ENCODE results near the gene COBL.

Gene COBL

GRCh38 chr7:51071427-51071826 is 245.2 kb downstream of the COBL start:
- no peak for FAIRE-seq

- FAIRE-seq: no peak
These were observed 246.5 kb downstream of the COBL start for GRCh38 chr7:51070151-51070550.

GRCh38 chr7:51069411-51070083 is 247.1 kb downstream of the COBL start:
- FAIRE-seq: no peak

DNA sequence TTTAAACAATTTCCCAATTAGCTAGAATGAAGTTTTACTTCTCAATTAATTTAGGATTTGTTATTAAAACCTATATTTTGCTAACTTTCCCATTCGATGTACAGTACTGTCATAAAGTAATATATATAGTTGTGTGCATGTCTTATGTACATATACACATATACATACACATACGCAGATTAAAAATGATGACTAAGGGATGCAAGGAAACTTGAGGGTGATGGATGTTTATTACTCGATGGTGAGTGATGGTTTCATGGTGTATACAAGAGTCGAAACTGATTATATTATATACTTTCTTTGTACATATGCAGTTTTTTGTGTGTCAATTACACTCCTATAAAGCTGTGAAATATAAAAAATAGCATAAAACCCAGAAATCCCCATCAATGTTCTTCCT is 248.2 kb downstream of the COBL start:
- no peak for FAIRE-seq

DNA sequence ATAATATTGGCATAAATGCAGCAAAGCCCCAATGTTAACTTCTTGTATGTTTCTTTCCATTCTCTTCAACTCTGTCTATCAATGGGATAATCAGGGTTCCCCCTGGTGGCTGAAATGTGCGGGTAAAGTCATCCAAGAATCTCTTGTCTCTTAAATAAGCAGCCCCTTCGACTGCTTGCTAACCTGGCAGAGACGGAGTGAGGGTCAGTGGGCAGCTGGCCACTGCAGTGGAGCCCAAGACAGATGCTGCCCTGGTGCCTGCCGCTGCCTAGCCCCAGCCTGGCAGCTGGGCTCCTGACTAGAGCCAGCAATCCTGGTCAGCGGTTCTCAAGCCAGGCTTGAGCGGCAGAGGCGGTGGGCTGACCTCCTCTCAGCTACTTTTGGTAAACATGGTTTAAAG is 248.9 kb downstream of the COBL start:
- FAIRE-seq: no peak

GRCh38 chr7:51067258-51067657 is 249.4 kb downstream of the COBL start:
- FAIRE-seq: no peak

DNA sequence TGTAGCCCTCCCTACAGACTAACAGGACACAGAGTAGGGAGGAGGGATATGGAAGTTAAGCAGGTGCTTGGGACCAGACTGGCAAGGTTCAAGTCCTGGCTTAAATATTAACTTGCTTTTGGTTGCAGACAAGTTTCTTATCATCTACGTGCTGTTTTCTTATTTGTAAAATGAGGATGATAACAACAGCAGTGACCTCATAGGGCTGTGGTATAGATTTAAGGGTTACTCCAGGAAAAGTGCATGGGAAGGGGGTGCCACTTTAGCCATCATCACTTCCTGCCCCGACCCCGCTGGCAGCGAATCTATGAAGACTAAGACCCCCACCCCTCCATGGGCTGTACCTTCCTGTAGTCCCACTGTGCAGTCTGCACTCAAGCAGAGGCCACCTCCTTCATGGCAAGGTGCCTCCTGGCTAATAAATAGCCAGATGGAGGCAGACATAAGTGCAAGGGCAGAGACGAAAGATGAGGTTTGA is 250.2 kb downstream of the COBL start:
- FAIRE-seq: no peak

GRCh38 chr7:51065766-51066165 is 250.8 kb downstream of the COBL start:
- FAIRE-seq: no peak

DNA sequence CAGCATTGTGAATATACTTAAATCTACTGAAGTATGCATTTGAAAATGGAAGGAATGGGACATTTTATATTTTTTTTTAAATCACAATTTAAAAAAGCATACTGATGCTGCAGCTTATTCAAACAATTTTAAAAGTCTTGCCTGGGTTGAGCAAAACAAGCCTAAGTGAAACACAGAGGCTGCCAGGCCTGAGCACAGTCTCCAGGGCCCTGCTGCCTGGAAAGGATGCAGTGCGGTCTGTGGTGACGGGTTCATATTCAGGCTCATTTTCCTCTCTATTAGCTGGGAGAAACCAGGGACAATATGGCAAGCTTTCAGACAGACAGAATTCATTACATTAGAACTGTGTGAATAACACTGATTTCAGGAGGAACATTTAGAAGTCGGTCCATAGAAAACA is 251.9 kb downstream of the COBL start:
- FAIRE-seq: no peak

DNA sequence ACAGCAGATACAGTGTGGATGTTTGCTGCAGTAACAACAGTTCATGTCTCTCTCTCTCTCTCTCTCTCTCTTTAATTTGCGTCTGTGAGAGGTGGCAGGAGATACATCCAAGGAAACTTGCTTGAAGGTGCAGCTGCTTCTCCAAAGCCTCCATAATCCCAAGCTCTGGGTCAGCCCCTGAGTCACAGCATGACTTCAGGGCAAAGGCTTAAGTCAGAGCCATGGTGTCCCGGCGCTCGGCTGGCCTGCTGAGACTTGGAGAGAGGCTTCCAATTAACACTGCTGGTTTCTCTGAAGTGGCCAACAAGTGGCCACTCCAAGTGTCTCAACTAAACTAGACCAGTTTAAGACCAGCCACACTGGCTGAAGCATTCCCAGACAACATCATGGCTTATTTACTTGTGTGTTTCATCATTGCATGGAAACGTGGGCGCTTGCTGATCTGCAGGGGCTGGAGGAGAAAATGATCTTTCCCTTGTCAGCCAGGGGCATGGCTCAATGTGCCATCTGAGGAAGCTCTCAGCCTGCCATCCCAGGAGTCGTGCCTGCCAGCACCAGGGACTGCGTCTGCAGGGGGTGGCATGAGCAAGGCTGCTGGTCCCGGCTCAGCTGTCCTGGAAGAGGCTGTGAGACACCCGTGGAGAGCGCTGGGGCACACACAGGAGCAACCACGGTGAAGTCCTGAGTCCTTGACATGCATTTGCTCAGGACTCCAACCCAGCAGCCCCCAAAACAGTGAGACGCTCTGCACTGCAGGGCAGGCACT is 254.2 kb downstream of the COBL start:
- no peak for FAIRE-seq

GRCh38 chr7:51060536-51060935 is 256.1 kb downstream of the COBL start:
- FAIRE-seq: no peak

DNA sequence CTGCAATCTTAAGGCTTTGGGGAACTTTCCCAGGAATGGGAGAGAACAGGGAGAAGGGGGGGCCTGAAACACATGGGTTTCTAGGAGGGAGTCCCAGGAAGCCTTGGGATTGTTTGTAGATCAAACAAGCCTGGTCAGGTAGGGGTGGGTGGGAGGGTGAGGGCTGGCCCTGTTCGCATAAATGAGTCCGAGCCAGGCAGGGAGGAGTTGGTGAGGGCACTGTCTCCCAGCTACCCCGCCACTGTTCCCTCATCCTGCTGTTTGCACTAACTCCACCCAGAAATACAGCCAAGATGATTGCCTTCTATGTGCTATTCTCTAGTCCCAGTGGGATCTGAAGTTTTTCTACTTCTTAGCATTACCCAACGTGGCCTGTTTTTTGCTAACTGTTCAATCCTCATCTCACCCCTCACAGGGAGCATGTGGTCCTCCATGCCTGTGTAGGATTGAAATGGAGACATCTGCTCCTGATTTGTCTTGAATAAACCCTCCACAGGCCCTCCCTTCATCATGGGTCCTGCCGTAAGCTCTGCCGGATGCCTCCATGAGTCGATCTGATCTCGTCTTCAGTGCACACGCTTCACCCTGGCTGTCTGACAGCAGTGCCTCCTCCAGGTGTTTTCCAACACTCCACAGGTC is 257.0 kb downstream of the COBL start:
- no peak for FAIRE-seq

DNA sequence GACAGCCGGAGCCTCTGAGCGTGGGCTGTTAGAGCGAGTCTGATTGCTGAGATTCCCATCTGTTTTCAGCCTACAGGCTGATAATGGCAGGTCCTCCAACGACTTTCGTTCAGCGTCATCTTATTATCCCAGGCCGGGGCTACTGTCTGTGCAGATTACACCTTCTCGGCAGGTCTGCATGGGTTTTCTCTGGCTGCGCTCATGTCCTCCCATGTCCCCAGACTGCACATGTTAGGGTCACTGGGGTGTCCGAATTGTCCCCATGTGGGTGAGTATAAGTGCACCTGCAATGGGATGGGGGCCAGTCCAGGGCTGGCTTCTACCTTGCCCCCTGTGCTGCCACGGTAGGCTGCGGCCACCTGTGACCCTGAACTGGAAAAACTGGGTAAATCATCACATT is 257.8 kb downstream of the COBL start:
- no peak for FAIRE-seq

DNA sequence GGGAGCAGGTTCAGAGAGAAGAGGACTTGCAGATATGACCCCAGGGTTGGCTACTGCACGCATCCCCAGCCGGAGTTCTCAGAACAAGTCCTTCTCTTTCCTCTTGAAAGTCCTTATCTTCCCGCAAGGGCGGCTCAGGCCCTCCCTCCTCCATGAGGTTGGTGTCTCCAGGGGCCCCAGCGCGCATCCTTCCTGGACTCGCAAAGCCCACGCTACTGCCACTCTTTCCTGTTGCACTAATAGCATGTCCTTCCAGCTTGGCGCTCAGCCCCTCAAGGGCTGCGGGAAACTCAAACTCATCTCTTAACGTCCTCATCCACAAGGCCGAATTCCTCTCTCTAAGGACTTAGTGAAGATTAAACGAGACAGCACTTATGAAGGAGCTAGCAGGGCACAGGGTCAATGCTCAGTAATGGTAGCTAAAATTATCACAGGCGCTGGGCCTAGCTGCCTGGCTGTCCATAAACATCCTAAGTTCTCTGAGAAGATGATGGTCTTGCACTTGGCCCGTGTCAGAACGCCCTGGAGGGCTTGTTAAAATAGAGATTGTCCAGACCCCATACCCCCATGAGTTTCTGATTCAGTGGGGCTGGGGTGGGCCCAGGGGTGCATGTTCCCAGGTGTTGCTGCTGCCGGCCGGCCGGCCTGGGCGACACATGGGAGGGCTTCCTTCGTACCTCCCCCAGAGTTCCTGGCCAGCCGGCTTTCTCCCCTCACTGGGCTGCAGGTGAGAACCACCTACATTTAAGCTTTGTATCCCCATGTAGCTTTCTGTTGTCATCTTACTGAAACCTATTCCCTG is 261.4 kb downstream of the COBL start:
- no peak for FAIRE-seq

DNA sequence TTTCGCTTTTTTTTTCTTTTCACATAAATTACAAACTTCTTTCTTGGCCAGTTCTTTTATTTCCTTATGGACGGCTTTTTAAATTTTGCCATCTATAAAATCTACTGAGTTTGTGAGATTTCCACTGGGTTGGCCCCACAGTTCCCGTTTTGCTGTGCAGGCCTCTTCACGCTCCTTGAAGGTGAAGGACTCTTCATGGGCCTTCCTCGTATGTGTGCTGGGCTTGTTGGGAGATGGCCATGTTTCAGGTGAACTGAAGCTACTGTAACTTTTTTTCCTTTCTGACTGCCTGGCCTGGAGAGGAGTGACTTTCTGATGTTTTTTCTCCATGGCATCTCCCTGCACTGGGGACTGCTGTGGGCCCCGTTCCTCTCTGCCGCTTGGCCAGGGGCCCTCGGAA is 262.4 kb downstream of the COBL start:
- FAIRE-seq: no peak

- no peak for FAIRE-seq
These were observed 263.3 kb downstream of the COBL start for GRCh38 chr7:51053160-51053925.

- no peak for FAIRE-seq
These were observed 270.1 kb downstream of the COBL start for GRCh38 chr7:51046482-51046881.

GRCh38 chr7:51046103-51046466 is 270.5 kb downstream of the COBL start:
- no peak for FAIRE-seq

DNA sequence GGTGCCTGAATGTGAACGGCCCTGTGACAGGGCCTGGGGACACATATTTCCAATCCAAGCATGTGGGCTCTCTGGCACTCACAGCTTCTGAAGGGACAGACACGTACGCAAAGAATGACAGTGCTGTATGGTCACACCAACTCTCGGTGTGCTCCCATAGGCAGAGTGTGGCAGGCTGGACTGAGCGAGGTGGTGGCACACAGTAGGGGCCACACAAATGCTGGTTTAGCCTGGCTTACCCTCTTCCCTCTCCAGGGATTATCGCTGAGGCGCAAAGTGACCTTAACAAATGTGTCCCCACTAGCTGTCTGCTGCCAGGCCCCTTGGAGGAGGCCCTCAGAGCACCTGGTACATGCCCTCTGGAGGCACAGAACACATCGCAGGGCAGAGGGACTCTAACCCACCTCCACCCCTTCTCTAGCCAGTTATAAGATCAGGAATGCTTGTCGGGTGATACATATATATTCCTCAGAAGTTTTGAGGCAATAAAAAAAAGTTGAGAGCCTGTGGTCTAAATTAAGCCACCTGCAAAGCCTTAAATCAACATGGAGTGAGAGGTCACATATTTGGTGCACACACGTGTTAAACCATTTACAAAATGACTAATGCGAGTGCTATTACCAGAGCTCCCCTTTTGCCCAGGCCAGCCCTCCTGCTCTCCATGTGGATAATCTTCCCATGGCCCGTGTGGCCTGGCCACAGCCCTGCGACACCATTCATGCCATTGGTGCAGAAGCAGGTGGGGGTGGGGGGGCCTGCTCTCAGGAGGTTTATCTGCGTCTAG is 271.1 kb downstream of the COBL start:
- no peak for FAIRE-seq

DNA sequence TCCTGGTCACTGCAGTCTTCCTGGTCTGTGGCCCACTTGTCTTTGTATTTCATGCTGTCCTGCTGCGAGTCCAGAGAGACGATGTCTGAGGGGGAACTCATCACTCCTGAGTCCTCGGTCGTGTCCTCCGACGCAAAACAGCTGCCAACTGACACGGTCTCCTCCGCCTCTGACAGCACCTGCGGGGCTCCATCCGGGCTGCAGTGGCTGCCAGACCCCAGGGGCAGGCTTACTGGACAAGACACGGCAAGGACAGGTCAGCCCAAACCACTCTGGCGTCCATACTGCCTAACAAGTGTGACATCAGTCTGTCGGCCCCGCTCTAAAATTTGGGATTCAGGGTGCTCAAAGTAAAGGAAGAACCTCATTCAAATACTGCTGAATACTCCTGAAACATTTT is 273.1 kb downstream of the COBL start:
- no peak for FAIRE-seq

- no peak for FAIRE-seq
These were observed 275.8 kb downstream of the COBL start for GRCh38 chr7:51040787-51041186.

DNA sequence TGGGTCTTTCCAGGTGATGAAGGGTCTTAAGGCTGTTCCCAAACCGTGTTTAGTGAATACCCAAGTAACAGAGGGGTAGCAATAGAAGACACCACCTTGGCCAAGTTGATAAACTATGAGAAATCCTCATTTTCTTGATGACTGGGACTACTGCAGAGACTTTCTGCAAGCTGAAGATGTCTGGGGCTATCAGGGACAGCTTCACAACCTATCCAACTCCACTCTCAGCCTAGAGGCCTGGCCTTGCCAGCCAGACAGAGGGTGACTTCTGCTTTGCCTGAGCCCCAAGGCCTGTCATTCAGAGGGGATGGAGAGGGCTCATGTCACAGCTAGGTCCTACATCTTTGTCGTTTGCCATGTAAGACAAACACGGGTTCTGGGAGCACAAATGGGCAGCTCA is 278.0 kb downstream of the COBL start:
- FAIRE-seq: no peak
